NB4 (cell line): ENCODE results near the gene DGKE.

Experiments used
- MAX ChIP-seq: IDR thresholded peaks from 2 replicates; pipeline ENCODE4 v1.6.1; 2011; ENCODE audit warnings: low read depth, low read length
- POLR2A ChIP-seq: IDR thresholded peaks from 2 replicates; pipeline ENCODE4 v1.6.1; 2011; ENCODE audit warnings: mild to moderate bottlenecking; ENCODE audit not compliant: insufficient read length; ENCODE audit errors: extremely low read depth
- TF ChIP-seq, protein P1 (sequence below): IDR thresholded peaks from one replicate; pipeline ENCODE4 v1.5.1; 2012; ENCODE audit warnings: low read depth, low read length

DNA sequence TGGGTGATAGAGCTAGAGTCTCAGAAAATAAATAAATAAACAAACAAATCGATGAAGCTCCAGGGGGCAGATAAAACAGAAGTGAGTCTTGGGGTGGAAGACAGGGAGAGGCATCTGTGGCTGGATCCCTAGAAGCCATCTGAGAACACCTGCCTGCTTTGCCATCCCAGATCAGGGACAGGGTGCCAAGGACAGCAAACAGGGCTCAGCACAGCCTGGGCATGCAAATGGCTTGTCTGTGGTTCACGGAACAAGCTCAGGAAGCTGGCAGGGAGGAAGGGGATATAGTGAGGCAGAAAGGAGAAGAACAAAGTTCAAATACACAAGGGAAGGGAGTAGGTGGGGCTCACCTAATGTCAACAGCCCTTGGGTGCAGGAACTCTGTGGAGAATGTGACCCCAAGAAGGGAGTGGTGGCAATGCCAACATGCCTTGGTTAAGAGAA lies 52.4 kb downstream of the DGKE start:
- TF ChIP-seq POLR2A: no peak
- TF ChIP-seq, protein P1, sequence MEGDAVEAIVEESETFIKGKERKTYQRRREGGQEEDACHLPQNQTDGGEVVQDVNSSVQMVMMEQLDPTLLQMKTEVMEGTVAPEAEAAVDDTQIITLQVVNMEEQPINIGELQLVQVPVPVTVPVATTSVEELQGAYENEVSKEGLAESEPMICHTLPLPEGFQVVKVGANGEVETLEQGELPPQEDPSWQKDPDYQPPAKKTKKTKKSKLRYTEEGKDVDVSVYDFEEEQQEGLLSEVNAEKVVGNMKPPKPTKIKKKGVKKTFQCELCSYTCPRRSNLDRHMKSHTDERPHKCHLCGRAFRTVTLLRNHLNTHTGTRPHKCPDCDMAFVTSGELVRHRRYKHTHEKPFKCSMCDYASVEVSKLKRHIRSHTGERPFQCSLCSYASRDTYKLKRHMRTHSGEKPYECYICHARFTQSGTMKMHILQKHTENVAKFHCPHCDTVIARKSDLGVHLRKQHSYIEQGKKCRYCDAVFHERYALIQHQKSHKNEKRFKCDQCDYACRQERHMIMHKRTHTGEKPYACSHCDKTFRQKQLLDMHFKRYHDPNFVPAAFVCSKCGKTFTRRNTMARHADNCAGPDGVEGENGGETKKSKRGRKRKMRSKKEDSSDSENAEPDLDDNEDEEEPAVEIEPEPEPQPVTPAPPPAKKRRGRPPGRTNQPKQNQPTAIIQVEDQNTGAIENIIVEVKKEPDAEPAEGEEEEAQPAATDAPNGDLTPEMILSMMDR: no peak
- TF ChIP-seq MAX: no peak
